Glomerular visceral epithelial cell (primary cell): ENCODE data around the gene SULT1A1.
"Not testable (repeated sequence)": the region's sequence is repeated elsewhere in the genome, so short reads cannot be mapped to it uniquely, and the experiment has no call there.

Experiments
- DNase-seq: peaks from one replicate; pipeline ENCODE4 v3.0.0-alpha.2; 2016; ENCODE audit errors: extremely low spot score

Gene SULT1A1

GRCh38 chr16:28609631-28610594 lies at the start of gene SULT1A1:
SULT1A1 (minus strand) TSS chr16:28610044; CDS start chr16:28608855, 1,189 bp downstream.
- no peak for DNase-seq

GRCh38 chr16:28639959-28640358 lies 30.1 kb upstream of the SULT1A1 start:
- not testable (repeated sequence) for DNase-seq

- not testable (repeated sequence) for DNase-seq
These were observed 28.5 kb upstream of the SULT1A1 start for GRCh38 chr16:28638359-28638758.

- DNase-seq: not testable (repeated sequence)
These were observed 27.9 kb upstream of the SULT1A1 start, which contains the start of gene NPIPB8 for GRCh38 chr16:28637765-28638164. NPIPB8 (plus strand) TSS chr16:28638065; CDS start chr16:28638361, 296 bp downstream.

GRCh38 chr16:28636093-28636823 lies 26.4 kb upstream of the SULT1A1 start:
- peak; percentile 41 for DNase-seq

GRCh38 chr16:28630905-28631304 lies 21.1 kb upstream of the SULT1A1 start:
- not testable (repeated sequence) for DNase-seq

GRCh38 chr16:28623172-28623711 lies 13.4 kb upstream of the SULT1A1 start:
- no peak for DNase-seq

GRCh38 chr16:28622532-28623171 lies 12.8 kb upstream of the SULT1A1 start:
- DNase-seq: not testable (repeated sequence)

- DNase-seq: no peak
These were observed 11.8 kb upstream of the SULT1A1 start for GRCh38 chr16:28621481-28622155.

GRCh38 chr16:28620316-28620715 lies 10.5 kb upstream of the SULT1A1 start:
- DNase-seq: not testable (repeated sequence)

GRCh38 chr16:28617874-28618273 lies 8.0 kb upstream of the SULT1A1 start:
- peak; percentile 53 for DNase-seq

- no peak for DNase-seq
These were observed 6.8 kb upstream of the SULT1A1 start for GRCh38 chr16:28616636-28617035.

- not testable (repeated sequence) for DNase-seq
These were observed 6.4 kb upstream of the SULT1A1 start for GRCh38 chr16:28616224-28616577.

- DNase-seq: peak; percentile 23
These were observed 5.8 kb upstream of the SULT1A1 start for GRCh38 chr16:28615486-28616223.

GRCh38 chr16:28614561-28614960 lies 4.7 kb upstream of the SULT1A1 start:
- DNase-seq: not testable (repeated sequence)

GRCh38 chr16:28613912-28614311 lies 4.1 kb upstream of the SULT1A1 start:
- not testable (repeated sequence) for DNase-seq

- not testable (repeated sequence) for DNase-seq
These were observed 2.8 kb upstream of the SULT1A1 start for GRCh38 chr16:28612359-28613280.

GRCh38 chr16:28610595-28611191 lies 849 bp upstream of the SULT1A1 start:
- DNase-seq: no peak
